MM.1S (cell line): ENCODE measurements around the gene PHLPP2.

Experiments
- DNase-seq: peaks from one replicate; pipeline ENCODE4 v3.0.0-alpha.2; 2015
- H2AFZ ChIP-seq: fragments of 300-600 bp; sonication (generic); 2 replicates; pipeline ENCODE4 v1.6.0; 2016; ENCODE audit warnings: antibody characterized with exemption, low read length
- H3F3A ChIP-seq: fragments of 300-600 bp; sonication (generic); 2 replicates; pipeline ENCODE4 v1.6.1; 2016; ENCODE audit warnings: mild to moderate bottlenecking, antibody characterized with exemption, low read length, moderate library complexity, mixed read lengths; ENCODE audit not compliant: insufficient read depth
- H3K27ac ChIP-seq: fragments of 300-600 bp; sonication (generic); 2 replicates; pipeline ENCODE4 v1.5.1; 2016; ENCODE audit warnings: mild to moderate bottlenecking, low read length
- H3K27me3 ChIP-seq: fragments of 300-600 bp; sonication (generic); replicated peaks from 2 replicates; pipeline ENCODE4 v1.6.0; 2016; ENCODE audit warnings: low read length; ENCODE audit not compliant: insufficient read depth
- H3K36me3 ChIP-seq: fragments of 300-600 bp; sonication (generic); replicated peaks from 2 replicates; pipeline ENCODE4 v1.6.1; 2016; ENCODE audit warnings: mild to moderate bottlenecking, low read length, mixed read lengths; ENCODE audit not compliant: insufficient read depth
- H3K4me1 ChIP-seq: fragments of 300-600 bp; sonication (generic); 2 replicates; pipeline ENCODE4 v1.6.1; 2016; ENCODE audit warnings: low read length, mixed read lengths
- H3K4me2 ChIP-seq: fragments of 300-600 bp; sonication (generic); 2 replicates; pipeline ENCODE4 v1.6.0; 2016; ENCODE audit warnings: low read depth, low read length
- H3K4me3 ChIP-seq: fragments of 300-600 bp; sonication (generic); 2 replicates; pipeline ENCODE4 v1.5.1; 2016; ENCODE audit warnings: low read length, mixed read lengths
- H3K79me2 ChIP-seq: fragments of 300-600 bp; sonication (generic); 2 replicates; pipeline ENCODE4 v1.6.1; 2016; ENCODE audit warnings: mixed run types, low read length, mixed read lengths
- H3K9ac ChIP-seq: fragments of 300-600 bp; sonication (generic); 2 replicates; pipeline ENCODE4 v1.6.1; 2016; ENCODE audit warnings: low read length, mixed read lengths
- H3K9me2 ChIP-seq: fragments of 300-600 bp; sonication (generic); replicated peaks from 2 replicates; pipeline ENCODE4 v1.6.1; 2016; ENCODE audit warnings: mild to moderate bottlenecking, low read length, mixed read lengths; ENCODE audit not compliant: insufficient read depth
- H3K9me3 ChIP-seq: fragments of 300-600 bp; sonication (generic); replicated peaks from 2 replicates; pipeline ENCODE4 v1.6.1; 2016; ENCODE audit warnings: mild to moderate bottlenecking, low read length, mixed read lengths; ENCODE audit not compliant: insufficient read depth
- H4K20me1 ChIP-seq: fragments of 300-600 bp; sonication (generic); 2 replicates; pipeline ENCODE4 v1.6.1; 2016; ENCODE audit warnings: mild to moderate bottlenecking, low read length, moderate library complexity, mixed read lengths; ENCODE audit not compliant: insufficient read depth
- EZH2 ChIP-seq: fragments of 300-600 bp; sonication (generic); optimal IDR thresholded peaks from 2 replicates; pipeline ENCODE3; 2017; ENCODE audit warnings: low read depth, mild to moderate bottlenecking, antibody characterized with exemption, low read length, mixed read lengths
- EZH2phosphoT487 ChIP-seq: fragments of 300-600 bp; sonication (generic); IDR thresholded peaks from 2 replicates; pipeline ENCODE4 v1.6.1; 2018; ENCODE audit warnings: antibody characterized with exemption, low read length
- TF ChIP-seq, protein P1 (sequence below): fragments of 300-600 bp; sonication (generic); IDR thresholded peaks from 2 replicates; pipeline ENCODE4 v1.5.1; 2016; ENCODE audit warnings: antibody characterized with exemption, low read length, mixed read lengths

Gene PHLPP2

DNA sequence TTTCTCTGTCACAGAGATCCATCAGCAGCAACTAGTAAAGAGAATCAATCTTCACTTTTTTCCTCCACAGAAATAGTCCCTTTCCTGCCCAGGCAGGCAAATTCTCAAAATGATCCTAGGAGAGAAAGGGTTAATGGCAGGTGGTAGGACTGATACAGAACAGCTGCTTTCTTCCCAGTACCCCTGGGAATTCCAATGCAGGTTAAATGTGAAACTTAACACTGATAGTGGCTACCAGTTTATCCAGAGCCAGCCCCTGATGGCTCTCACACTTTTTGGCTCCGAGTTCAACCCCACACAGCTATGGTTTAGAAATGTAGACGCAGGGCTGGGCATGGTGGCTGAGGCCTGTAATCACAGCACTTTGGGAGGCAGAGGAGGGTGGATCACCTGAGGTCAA, 76.3 kb downstream of the PHLPP2 start:
- H3K79me2 ChIP-seq = no peaks in the 10 kb centered on the region

DNA sequence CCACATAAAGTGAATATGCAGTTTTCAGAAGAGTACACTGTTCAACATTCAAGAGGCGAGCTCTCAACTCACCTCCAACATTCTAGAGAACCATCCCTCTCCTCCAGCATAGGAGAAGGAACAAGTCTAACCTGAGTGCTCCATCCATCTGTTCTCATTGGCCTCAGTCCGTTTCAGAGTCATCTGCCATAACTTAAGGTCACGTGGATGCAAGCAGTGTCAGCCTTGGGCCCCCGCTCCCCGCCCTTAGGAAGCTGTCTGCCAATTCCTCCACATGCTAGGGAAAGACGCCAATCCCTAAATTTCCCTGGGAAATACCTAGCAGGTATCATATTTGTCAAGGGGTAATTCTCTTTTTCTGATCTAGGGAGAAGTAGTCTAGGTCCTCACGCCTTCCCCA, 77.1 kb downstream of the PHLPP2 start:
- Histone ChIP-seq H2AFZ (no peak overlapping the region), H3K79me2 (no peaks in the 10 kb centered on the region), H4K20me1 (no peaks in the 10 kb centered on the region), H3K4me3 (no peak overlapping the region), H3K4me2 (no peak overlapping the region), H3F3A (no peaks in the 10 kb centered on the region), H3K27ac (no peak overlapping the region), H3K9me2 (no peaks in the 10 kb centered on the region), H3K9me3 (no peaks in the 10 kb centered on the region), H3K9ac (no peak overlapping the region), H3K27me3 (no peaks in the 10 kb centered on the region), H3K36me3 (no peaks in the 10 kb centered on the region), H3K4me1 (no peaks in the 10 kb centered on the region)
- DNase-seq = no peak
- TF ChIP-seq, protein P1, sequence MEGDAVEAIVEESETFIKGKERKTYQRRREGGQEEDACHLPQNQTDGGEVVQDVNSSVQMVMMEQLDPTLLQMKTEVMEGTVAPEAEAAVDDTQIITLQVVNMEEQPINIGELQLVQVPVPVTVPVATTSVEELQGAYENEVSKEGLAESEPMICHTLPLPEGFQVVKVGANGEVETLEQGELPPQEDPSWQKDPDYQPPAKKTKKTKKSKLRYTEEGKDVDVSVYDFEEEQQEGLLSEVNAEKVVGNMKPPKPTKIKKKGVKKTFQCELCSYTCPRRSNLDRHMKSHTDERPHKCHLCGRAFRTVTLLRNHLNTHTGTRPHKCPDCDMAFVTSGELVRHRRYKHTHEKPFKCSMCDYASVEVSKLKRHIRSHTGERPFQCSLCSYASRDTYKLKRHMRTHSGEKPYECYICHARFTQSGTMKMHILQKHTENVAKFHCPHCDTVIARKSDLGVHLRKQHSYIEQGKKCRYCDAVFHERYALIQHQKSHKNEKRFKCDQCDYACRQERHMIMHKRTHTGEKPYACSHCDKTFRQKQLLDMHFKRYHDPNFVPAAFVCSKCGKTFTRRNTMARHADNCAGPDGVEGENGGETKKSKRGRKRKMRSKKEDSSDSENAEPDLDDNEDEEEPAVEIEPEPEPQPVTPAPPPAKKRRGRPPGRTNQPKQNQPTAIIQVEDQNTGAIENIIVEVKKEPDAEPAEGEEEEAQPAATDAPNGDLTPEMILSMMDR = no peak

More for the DNA sequence above, 76.3 kb downstream of the PHLPP2 start:
- Histone ChIP-seq H3K36me3 (no peaks in the 10 kb centered on the region), H3K9me3 (no peaks in the 10 kb centered on the region), H3F3A (no peaks in the 10 kb centered on the region), H3K4me2 (no peak overlapping the region), H4K20me1 (no peaks in the 10 kb centered on the region), H3K27me3 (no peaks in the 10 kb centered on the region), H3K27ac (no peak overlapping the region), H2AFZ (no peak overlapping the region), H3K4me3 (no peak overlapping the region), H3K9ac (no peak overlapping the region), H3K4me1 (no peaks in the 10 kb centered on the region), H3K9me2 (no peaks in the 10 kb centered on the region)
- TF ChIP-seq EZH2phosphoT487 (no peak), EZH2 (no peak)
- TF ChIP-seq, protein P1 = no peak
- no peak for DNase-seq

DNA sequence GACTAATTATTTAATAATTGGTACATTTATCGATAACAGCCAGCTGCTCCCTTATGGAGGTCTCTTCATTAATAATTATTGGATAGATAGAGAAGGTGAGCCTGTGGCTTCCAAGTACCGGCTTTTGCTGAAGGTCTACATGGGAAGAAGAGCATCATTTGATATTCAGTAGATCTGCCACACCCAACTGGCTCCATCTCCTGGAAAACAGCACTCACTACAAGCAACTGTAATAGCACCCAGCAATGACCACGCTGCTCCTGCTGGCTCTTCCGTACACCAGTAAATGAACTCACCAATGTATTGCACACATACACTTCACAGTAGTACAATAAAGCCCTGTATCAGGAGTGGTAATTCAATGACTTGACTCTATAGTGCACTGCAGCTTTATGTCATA, 79.1 kb downstream of the PHLPP2 start:
- H3K4me1 ChIP-seq = no peaks in the 10 kb centered on the region
- H3K27me3 ChIP-seq = no peaks in the 10 kb centered on the region
- H3F3A ChIP-seq = no peaks in the 10 kb centered on the region
- no peaks in the 10 kb centered on the region for H4K20me1 ChIP-seq
- no peaks in the 10 kb centered on the region for H3K79me2 ChIP-seq
- H3K4me2 ChIP-seq = no peak overlapping the region
- no peak overlapping the region for H3K9ac ChIP-seq
- H2AFZ ChIP-seq = no peak overlapping the region
- TF ChIP-seq EZH2 = no peak
- no peak for TF ChIP-seq EZH2phosphoT487
- TF ChIP-seq, protein P1 = peak; percentile 57
- peak; percentile 38 for DNase-seq
- no peak overlapping the region for H3K4me3 ChIP-seq
- H3K27ac ChIP-seq = no peak overlapping the region
- H3K36me3 ChIP-seq = no peaks in the 10 kb centered on the region
- H3K9me2 ChIP-seq = no peaks in the 10 kb centered on the region
- no peaks in the 10 kb centered on the region for H3K9me3 ChIP-seq
